Liver (tissue), 9 donors: Measurements from ENCODE around the gene TGM2. TPM values are rescaled to one million over a fixed set of nuclear protein-coding genes. Genes with fewer than 3 reads are reported as not detected.

Experiments used
- DNase-seq: peaks from one replicate; pipeline ENCODE4 v3.0.0-alpha.2; 2017; ENCODE audit warnings: low spot score
- H3K27ac ChIP-seq, 2 donors: one replicate each; pipeline ENCODE4 v1.7.0; 2013; ENCODE audit warnings: inconsistent platforms in 2 of 2, low read length in 2 of 2, control low read depth in 1 of 2, low read depth in 1 of 2, mild to moderate bottlenecking in 1 of 2
- H3K27me3 ChIP-seq, 4 donors: one replicate each; pipeline versions ENCODE4 v1.6.1 to v1.7.0; 2013; ENCODE audit warnings: low read length in 3 of 4, inconsistent platforms in 1 of 4, mild to moderate bottlenecking in 1 of 4, moderate library complexity in 1 of 4; ENCODE audit not compliant: control insufficient read depth in 4 of 4, insufficient read depth in 4 of 4
- H3K36me3 ChIP-seq, 4 donors: one replicate each; pipeline versions ENCODE4 v1.6.1 to v1.7.0; 2013; ENCODE audit warnings: low read length in 3 of 4, mild to moderate bottlenecking in 3 of 4, low read depth in 1 of 4, moderate library complexity in 1 of 4; ENCODE audit not compliant: control insufficient read depth in 4 of 4, insufficient read depth in 3 of 4
- H3K4me1 ChIP-seq, 4 donors: one replicate each; pipeline versions ENCODE4 v1.6.1 to v1.7.0; 2013; ENCODE audit warnings: low read length in 3 of 4, mild to moderate bottlenecking in 3 of 4, moderate library complexity in 1 of 4; ENCODE audit not compliant: control insufficient read depth in 4 of 4, insufficient read depth in 4 of 4
- H3K4me3 ChIP-seq, 3 donors: one replicate each; pipeline versions ENCODE4 v1.6.1 to v1.7.0; 2013; ENCODE audit warnings: low read length in 3 of 3, control low read depth in 1 of 3, low read depth in 1 of 3, mild to moderate bottlenecking in 1 of 3
- H3K9ac ChIP-seq, 2 donors: one replicate each; pipeline ENCODE4 v1.7.0; 2013; ENCODE audit warnings: low read length in 2 of 2, mild to moderate bottlenecking in 2 of 2, moderate library complexity in 2 of 2, control low read depth in 1 of 2, low read depth in 1 of 2
- H3K9me3 ChIP-seq, 4 donors: one replicate each; pipeline versions ENCODE4 v1.6.1 to v1.7.0; 2013; ENCODE audit warnings: low read length in 3 of 4; ENCODE audit not compliant: control insufficient read depth in 4 of 4
- EGR1 ChIP-seq, 2 donors: IDR thresholded peaks; 2 replicates each; pipeline ENCODE4 v1.6.1; 2016 to 2018; ENCODE audit warnings: antibody characterized with exemption in 2 of 2, low read depth in 2 of 2
- FOXA1 ChIP-seq: IDR thresholded peaks from 2 replicates; pipeline ENCODE4 v1.6.1; 2016; ENCODE audit warnings: antibody characterized with exemption
- FOXA2 ChIP-seq: IDR thresholded peaks from 2 replicates; pipeline ENCODE4 v1.6.1; 2016; ENCODE audit warnings: antibody characterized with exemption
- GABPA ChIP-seq, 2 donors: IDR thresholded peaks in 1 of 2; conservative IDR thresholded peaks in 1 of 2; 2 replicates each; pipeline ENCODE4 v1.6.1; 2016; ENCODE audit warnings: antibody characterized with exemption in 2 of 2, mild to moderate bottlenecking in 1 of 2, moderate library complexity in 1 of 2
- HNF4A ChIP-seq, 2 donors: conservative IDR thresholded peaks; 2 replicates each; pipeline ENCODE4 v1.6.1; 2016; ENCODE audit warnings: antibody characterized with exemption in 2 of 2, mild to moderate bottlenecking in 2 of 2
- HNF4G ChIP-seq: IDR thresholded peaks from 2 replicates; pipeline ENCODE4 v1.6.1; 2016; ENCODE audit warnings: antibody characterized with exemption
- JUND ChIP-seq, 2 donors: IDR thresholded peaks; 2 replicates each; pipeline ENCODE4 v1.6.1; 2016; ENCODE audit warnings: antibody characterized with exemption in 2 of 2
- MAX ChIP-seq: IDR thresholded peaks from 2 replicates; pipeline ENCODE4 v1.6.1; 2016; ENCODE audit warnings: antibody characterized with exemption
- NR2F2 ChIP-seq: IDR thresholded peaks from 2 replicates; pipeline ENCODE4 v1.6.1; 2016; ENCODE audit warnings: antibody characterized with exemption
- RAD21 ChIP-seq, 2 donors: IDR thresholded peaks; 2 replicates each; pipeline ENCODE4 v1.6.1; 2016; ENCODE audit warnings: antibody characterized with exemption in 2 of 2, mild to moderate bottlenecking in 2 of 2
- RXRA ChIP-seq, 2 donors: IDR thresholded peaks; 2 replicates each; pipeline ENCODE4 v1.6.1; 2017 to 2018; ENCODE audit warnings: antibody characterized with exemption in 2 of 2, mild to moderate bottlenecking in 1 of 2
- SP1 ChIP-seq: IDR thresholded peaks from 2 replicates; pipeline ENCODE4 v1.6.1; 2018; ENCODE audit warnings: antibody characterized with exemption, mild to moderate bottlenecking
- TAF1 ChIP-seq: conservative IDR thresholded peaks from 2 replicates; pipeline ENCODE4 v1.6.1; 2016; ENCODE audit warnings: antibody characterized with exemption, mild to moderate bottlenecking
- YY1 ChIP-seq: IDR thresholded peaks from 2 replicates; pipeline ENCODE4 v1.6.1; 2016; ENCODE audit warnings: antibody characterized with exemption, mild to moderate bottlenecking
- WGBS: extraction: QIAGEN DNeasy Blood & Tissue Kit; methylation state at CpG from one replicate; pipeline ENCODE4 v1.1.7; 2013; 5-methylcytosine and 5-hydroxymethylcytosine counted together
- polyA plus RNA-seq, 2 donors: library from polyadenylated mRNA; stranded (reverse) in 1 of 2; unstranded in 1 of 2; fragments of 200-250 nt in 1 of 2; fragments of >200 nt in 1 of 2; fragmentation: Nextera tagmentation in 1 of 2; extraction: Ambion mirVana in 1 of 2; gene quantifications; one replicate each; pipeline versions ENCODE4 v1.2.1 to v1.2.3, GENCODE V29; 2013 to 2015
- total RNA-seq, 2 donors: library from RNA; depleted of rRNA; stranded (reverse); fragments of >200 nt; gene quantifications; one replicate each; pipeline ENCODE4 v1.2.3, GENCODE V29; 2014
- TF ChIP-seq, protein P1 (sequence below): fragments of 150-350 bp; IDR thresholded peaks from 2 replicates; pipeline ENCODE4 v1.5.1; 2017; ENCODE audit warnings: improper control_type of control experiment, low read depth, low read length; ENCODE audit not compliant: missing input control
- TF ChIP-seq, protein P2 (sequence below): IDR thresholded peaks from 2 replicates; pipeline ENCODE4 v1.6.1; 2016; ENCODE audit warnings: antibody characterized with exemption
- TF ChIP-seq, protein P3 (sequence below): IDR thresholded peaks from 2 replicates; pipeline ENCODE4 v1.6.1; 2016; ENCODE audit warnings: antibody characterized with exemption, mild to moderate bottlenecking
- TF ChIP-seq, protein P4 (sequence below): IDR thresholded peaks from 2 replicates; pipeline ENCODE4 v1.6.1; 2016; ENCODE audit warnings: antibody characterized with exemption
- donor health status: healthy.
- donor health status: healthy.
- donor health status: healthy.
- donor health status: healthy.
- donor health status: healthy.

The TGM2 gene
- total and polyA plus RNA-seq, 4 donors = 106 to 375 (median 190) TPM

DNA sequence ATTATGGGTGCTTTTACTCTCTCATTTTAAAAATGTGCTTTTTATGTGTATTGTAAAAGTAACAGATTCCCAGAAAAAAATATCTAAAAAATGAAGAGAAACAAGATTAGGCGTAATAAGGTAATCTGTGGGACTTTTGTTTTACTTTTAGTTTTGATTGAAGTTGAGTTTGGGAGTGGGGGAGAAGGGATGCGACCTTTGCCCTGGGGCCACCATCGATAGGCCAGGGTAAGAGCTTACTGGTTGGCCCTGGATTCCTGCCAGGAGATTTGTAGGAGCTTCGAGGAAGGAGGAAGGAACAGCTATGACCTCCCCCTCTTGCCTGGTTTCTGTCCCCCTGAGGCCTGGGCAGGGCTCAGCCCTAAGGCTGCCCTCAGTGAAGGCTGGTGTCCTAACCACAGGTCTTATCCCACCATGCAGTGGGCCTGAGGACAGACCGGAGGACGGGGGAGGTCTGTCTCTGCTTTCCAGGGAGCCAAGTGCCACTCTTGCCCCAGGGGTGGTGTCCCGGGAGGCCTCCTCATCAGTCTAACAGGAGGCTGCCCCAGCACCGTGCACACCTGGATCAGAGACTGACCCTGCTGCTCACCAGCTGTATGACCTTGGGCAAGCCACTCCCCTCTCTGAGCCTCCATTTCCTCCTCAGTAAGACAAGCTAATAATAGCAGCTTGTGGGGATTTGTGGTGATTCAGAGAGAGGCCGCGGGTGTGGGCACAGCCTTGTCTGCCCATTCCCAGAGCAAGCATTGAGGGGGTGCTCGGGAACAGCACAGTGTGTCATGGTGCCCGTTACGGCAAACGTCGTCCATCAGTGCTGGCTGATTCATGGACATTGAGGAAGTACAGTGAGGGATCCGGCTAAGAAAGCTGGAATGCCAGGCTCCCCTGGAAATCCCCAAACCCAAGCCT, 21.2 kb downstream of the TGM2 start:
- Histone ChIP-seq H3K27ac (peak overlapping the region; percentile 83 to 92), H3K4me3 (no peak overlapping the region), H3K27me3 (no peaks in the 10 kb centered on the region), H3K36me3 (peaks cover 12 to 55% (median 43%) of the 10 kb centered on the region in 4 donors), H3K9ac (peak overlapping the region in 1 of 2 donors; percentile 22), H3K9me3 (no peaks in the 10 kb centered on the region), H3K4me1 (peaks cover 16 to 64% (median 43%) of the 10 kb centered on the region in 4 donors)
- TF ChIP-seq FOXA2 (no peak), HNF4A (conservative IDR thresholded peaks at IDR 0.05) (peak in 1 of 2 donors; percentile 77), YY1 (peak; percentile 10), TAF1 (no peak), FOXA1 (no peak), NR2F2 (peak; percentile 80), RXRA (IDR thresholded peaks at IDR 0.05) (peak in 1 of 2 donors; percentile 5), GABPA (IDR thresholded peaks at IDR 0.05 in 1 of 2, conservative IDR thresholded peaks at IDR 0.05 in 1 of 2) (peak in 1 of 2 donors; percentile 3), SP1 (peak; percentile 72), JUND (IDR thresholded peaks at IDR 0.05) (peak in 1 of 2 donors; percentile 32), HNF4G (peak; percentile 24), EGR1 (IDR thresholded peaks at IDR 0.05; ENCODE audit: low read depth in 2 of 2) (no peak), RAD21 (IDR thresholded peaks at IDR 0.05) (no peak), MAX (no peak)
- TF ChIP-seq, protein P1, sequence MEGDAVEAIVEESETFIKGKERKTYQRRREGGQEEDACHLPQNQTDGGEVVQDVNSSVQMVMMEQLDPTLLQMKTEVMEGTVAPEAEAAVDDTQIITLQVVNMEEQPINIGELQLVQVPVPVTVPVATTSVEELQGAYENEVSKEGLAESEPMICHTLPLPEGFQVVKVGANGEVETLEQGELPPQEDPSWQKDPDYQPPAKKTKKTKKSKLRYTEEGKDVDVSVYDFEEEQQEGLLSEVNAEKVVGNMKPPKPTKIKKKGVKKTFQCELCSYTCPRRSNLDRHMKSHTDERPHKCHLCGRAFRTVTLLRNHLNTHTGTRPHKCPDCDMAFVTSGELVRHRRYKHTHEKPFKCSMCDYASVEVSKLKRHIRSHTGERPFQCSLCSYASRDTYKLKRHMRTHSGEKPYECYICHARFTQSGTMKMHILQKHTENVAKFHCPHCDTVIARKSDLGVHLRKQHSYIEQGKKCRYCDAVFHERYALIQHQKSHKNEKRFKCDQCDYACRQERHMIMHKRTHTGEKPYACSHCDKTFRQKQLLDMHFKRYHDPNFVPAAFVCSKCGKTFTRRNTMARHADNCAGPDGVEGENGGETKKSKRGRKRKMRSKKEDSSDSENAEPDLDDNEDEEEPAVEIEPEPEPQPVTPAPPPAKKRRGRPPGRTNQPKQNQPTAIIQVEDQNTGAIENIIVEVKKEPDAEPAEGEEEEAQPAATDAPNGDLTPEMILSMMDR = no peak
- TF ChIP-seq, protein P2, sequence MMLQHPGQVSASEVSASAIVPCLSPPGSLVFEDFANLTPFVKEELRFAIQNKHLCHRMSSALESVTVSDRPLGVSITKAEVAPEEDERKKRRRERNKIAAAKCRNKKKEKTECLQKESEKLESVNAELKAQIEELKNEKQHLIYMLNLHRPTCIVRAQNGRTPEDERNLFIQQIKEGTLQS = no peak
- TF ChIP-seq, protein P3, sequence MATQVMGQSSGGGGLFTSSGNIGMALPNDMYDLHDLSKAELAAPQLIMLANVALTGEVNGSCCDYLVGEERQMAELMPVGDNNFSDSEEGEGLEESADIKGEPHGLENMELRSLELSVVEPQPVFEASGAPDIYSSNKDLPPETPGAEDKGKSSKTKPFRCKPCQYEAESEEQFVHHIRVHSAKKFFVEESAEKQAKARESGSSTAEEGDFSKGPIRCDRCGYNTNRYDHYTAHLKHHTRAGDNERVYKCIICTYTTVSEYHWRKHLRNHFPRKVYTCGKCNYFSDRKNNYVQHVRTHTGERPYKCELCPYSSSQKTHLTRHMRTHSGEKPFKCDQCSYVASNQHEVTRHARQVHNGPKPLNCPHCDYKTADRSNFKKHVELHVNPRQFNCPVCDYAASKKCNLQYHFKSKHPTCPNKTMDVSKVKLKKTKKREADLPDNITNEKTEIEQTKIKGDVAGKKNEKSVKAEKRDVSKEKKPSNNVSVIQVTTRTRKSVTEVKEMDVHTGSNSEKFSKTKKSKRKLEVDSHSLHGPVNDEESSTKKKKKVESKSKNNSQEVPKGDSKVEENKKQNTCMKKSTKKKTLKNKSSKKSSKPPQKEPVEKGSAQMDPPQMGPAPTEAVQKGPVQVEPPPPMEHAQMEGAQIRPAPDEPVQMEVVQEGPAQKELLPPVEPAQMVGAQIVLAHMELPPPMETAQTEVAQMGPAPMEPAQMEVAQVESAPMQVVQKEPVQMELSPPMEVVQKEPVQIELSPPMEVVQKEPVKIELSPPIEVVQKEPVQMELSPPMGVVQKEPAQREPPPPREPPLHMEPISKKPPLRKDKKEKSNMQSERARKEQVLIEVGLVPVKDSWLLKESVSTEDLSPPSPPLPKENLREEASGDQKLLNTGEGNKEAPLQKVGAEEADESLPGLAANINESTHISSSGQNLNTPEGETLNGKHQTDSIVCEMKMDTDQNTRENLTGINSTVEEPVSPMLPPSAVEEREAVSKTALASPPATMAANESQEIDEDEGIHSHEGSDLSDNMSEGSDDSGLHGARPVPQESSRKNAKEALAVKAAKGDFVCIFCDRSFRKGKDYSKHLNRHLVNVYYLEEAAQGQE = peak; percentile 0
- TF ChIP-seq, protein P4, sequence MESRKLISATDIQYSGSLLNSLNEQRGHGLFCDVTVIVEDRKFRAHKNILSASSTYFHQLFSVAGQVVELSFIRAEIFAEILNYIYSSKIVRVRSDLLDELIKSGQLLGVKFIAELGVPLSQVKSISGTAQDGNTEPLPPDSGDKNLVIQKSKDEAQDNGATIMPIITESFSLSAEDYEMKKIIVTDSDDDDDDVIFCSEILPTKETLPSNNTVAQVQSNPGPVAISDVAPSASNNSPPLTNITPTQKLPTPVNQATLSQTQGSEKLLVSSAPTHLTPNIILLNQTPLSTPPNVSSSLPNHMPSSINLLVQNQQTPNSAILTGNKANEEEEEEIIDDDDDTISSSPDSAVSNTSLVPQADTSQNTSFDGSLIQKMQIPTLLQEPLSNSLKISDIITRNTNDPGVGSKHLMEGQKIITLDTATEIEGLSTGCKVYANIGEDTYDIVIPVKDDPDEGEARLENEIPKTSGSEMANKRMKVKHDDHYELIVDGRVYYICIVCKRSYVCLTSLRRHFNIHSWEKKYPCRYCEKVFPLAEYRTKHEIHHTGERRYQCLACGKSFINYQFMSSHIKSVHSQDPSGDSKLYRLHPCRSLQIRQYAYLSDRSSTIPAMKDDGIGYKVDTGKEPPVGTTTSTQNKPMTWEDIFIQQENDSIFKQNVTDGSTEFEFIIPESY = no peak
- DNase-seq = no peak
- 32% methylated on average over 16 of the region's 16 CpGs for WGBS
